HEK293 (cell line): ENCODE results near the gene CNFN.

Experiments used
- IKZF3 ChIP-seq: fragments of 450-650 bp; IDR thresholded peaks from 2 replicates; pipeline ENCODE4 v1.5.0; 2018; ENCODE audit warnings: missing biosample characterization, mild to moderate bottlenecking, missing genetic modification characterization, moderate library complexity
- ZNF266 ChIP-seq: fragments of 450-650 bp; formaldehyde crosslinking; IDR thresholded peaks from 2 replicates; pipeline ENCODE4 v1.5.1; 2016; ENCODE audit warnings: missing biosample characterization, missing genetic modification characterization, low read depth
- ZNF37A ChIP-seq: fragments of 450-650 bp; IDR thresholded peaks from 2 replicates; pipeline ENCODE4 v1.5.1; 2018; ENCODE audit warnings: missing biosample characterization, missing genetic modification characterization
- TF ChIP-seq, protein P1 (sequence below): fragments of 450-650 bp; formaldehyde crosslinking; IDR thresholded peaks from 2 replicates; pipeline ENCODE4 v1.5.1; 2016; ENCODE audit warnings: missing biosample characterization, missing genetic modification characterization
- TF ChIP-seq, protein P2 (sequence below): fragments of 450-650 bp; formaldehyde crosslinking; IDR thresholded peaks from 2 replicates; pipeline ENCODE4 v1.5.1; 2017; ENCODE audit warnings: missing biosample characterization, missing genetic modification characterization

- TF ChIP-seq, protein P1, sequence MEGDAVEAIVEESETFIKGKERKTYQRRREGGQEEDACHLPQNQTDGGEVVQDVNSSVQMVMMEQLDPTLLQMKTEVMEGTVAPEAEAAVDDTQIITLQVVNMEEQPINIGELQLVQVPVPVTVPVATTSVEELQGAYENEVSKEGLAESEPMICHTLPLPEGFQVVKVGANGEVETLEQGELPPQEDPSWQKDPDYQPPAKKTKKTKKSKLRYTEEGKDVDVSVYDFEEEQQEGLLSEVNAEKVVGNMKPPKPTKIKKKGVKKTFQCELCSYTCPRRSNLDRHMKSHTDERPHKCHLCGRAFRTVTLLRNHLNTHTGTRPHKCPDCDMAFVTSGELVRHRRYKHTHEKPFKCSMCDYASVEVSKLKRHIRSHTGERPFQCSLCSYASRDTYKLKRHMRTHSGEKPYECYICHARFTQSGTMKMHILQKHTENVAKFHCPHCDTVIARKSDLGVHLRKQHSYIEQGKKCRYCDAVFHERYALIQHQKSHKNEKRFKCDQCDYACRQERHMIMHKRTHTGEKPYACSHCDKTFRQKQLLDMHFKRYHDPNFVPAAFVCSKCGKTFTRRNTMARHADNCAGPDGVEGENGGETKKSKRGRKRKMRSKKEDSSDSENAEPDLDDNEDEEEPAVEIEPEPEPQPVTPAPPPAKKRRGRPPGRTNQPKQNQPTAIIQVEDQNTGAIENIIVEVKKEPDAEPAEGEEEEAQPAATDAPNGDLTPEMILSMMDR (tag by site-specific recombination), result no peak
- TF ChIP-seq, protein P2, sequence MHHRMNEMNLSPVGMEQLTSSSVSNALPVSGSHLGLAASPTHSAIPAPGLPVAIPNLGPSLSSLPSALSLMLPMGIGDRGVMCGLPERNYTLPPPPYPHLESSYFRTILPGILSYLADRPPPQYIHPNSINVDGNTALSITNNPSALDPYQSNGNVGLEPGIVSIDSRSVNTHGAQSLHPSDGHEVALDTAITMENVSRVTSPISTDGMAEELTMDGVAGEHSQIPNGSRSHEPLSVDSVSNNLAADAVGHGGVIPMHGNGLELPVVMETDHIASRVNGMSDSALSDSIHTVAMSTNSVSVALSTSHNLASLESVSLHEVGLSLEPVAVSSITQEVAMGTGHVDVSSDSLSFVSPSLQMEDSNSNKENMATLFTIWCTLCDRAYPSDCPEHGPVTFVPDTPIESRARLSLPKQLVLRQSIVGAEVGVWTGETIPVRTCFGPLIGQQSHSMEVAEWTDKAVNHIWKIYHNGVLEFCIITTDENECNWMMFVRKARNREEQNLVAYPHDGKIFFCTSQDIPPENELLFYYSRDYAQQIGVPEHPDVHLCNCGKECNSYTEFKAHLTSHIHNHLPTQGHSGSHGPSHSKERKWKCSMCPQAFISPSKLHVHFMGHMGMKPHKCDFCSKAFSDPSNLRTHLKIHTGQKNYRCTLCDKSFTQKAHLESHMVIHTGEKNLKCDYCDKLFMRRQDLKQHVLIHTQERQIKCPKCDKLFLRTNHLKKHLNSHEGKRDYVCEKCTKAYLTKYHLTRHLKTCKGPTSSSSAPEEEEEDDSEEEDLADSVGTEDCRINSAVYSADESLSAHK (tag by site-specific recombination), result no peak
- no peak for TF ChIP-seq ZNF37A (tag by site-specific recombination)
- no peak for TF ChIP-seq ZNF266 (tag by site-specific recombination)
- TF ChIP-seq IKZF3 (tag by site-specific recombination), result no peak
Measured at GRCh38 chr19:42421101-42421500, 31.0 kb upstream of the CNFN start.
